ENCODE data around the gene KCNS1.

DNA sequence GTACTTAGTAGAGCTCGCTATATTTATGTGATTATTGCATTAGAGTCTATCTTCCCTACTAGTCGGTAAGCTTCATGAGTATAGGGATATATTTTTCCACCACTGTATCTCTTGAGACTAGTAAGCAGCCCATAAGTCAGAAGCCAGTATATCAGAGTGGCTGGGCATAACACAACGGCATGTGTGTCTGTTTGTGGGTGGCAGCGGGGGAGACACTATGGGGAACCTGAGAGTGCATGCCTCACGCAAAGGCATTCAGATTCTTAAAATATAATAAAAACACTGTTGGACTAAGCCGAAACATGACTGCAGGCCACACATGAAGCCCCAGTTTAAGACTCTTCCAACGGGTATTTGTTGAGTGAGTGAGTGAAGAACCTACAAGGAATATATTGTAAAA lies 8.0 kb downstream of the KCNS1 start:
- TF ChIP-seq, protein P1, sequence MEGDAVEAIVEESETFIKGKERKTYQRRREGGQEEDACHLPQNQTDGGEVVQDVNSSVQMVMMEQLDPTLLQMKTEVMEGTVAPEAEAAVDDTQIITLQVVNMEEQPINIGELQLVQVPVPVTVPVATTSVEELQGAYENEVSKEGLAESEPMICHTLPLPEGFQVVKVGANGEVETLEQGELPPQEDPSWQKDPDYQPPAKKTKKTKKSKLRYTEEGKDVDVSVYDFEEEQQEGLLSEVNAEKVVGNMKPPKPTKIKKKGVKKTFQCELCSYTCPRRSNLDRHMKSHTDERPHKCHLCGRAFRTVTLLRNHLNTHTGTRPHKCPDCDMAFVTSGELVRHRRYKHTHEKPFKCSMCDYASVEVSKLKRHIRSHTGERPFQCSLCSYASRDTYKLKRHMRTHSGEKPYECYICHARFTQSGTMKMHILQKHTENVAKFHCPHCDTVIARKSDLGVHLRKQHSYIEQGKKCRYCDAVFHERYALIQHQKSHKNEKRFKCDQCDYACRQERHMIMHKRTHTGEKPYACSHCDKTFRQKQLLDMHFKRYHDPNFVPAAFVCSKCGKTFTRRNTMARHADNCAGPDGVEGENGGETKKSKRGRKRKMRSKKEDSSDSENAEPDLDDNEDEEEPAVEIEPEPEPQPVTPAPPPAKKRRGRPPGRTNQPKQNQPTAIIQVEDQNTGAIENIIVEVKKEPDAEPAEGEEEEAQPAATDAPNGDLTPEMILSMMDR (conservative IDR thresholded peaks at IDR 0.05 in 1 of 2, IDR thresholded peaks at IDR 0.05 in 1 of 2; ENCODE audit: low read depth in 1 of 2, low read length in 2 of 2): no peak
- no peak for TF ChIP-seq EZH2 (IDR thresholded peaks at IDR 0.05; ENCODE audit: low read length, missing control alignments)

All from fibroblast of lung (primary cell).